Muscle of leg (tissue), 11 donors: ENCODE data around the gene PBX4. TPM values are rescaled to one million over a fixed set of nuclear protein-coding genes. Genes with fewer than 3 reads are reported as not detected.

ENCODE experiments used
- DNase-seq: peaks from one replicate; pipeline ENCODE4 v3.0.0; 2013
- H3K27ac ChIP-seq: one replicate; pipeline ENCODE4 v1.5.1; 2013; ENCODE audit warnings: mild to moderate bottlenecking, low read length, control low read depth
- H3K27me3 ChIP-seq: one replicate; pipeline ENCODE4 v1.6.1; 2013; ENCODE audit warnings: low read length; ENCODE audit not compliant: control insufficient read depth, insufficient read depth
- H3K36me3 ChIP-seq: one replicate; pipeline ENCODE4 v1.6.1; 2013; ENCODE audit warnings: low read length; ENCODE audit not compliant: control insufficient read depth, insufficient read depth
- H3K4me1 ChIP-seq: one replicate; pipeline ENCODE4 v1.6.1; 2013; ENCODE audit warnings: low read length; ENCODE audit not compliant: control insufficient read depth, insufficient read depth
- H3K4me3 ChIP-seq: one replicate; pipeline ENCODE4 v1.5.1; 2013; ENCODE audit warnings: low read length, control low read depth
- H3K9me3 ChIP-seq: replicated peaks from 2 replicates; pipeline ENCODE4 v1.6.1; 2013; ENCODE audit warnings: low read depth, low read length; ENCODE audit not compliant: control insufficient read depth
- WGBS: methylation state at CpG from one replicate; pipeline ENCODE4 v1.1.5; 2013; ENCODE audit warnings: missing lambda C conversion rate; ENCODE audit not compliant: insufficient coverage; 5-methylcytosine and 5-hydroxymethylcytosine counted together
- polyA plus RNA-seq, 8 donors: library from polyadenylated mRNA; unstranded; fragments of 120-200 nt; gene quantifications; one replicate each; pipeline versions ENCODE4 v1.2.1 to v1.2.3, GENCODE V29; 2013; ENCODE audit warnings: inconsistent platforms in 1 of 8, low replicate concordance in 1 of 8; ENCODE audit not compliant: insufficient read length in 8 of 8, insufficient read depth in 1 of 8
- total RNA-seq: library from RNA; stranded (reverse); fragments of 120-200 nt; gene quantifications from one replicate; pipeline ENCODE4 v1.2.4, GENCODE V29; 2013

The PBX4 gene
- total and polyA plus RNA-seq, 9 donors: 1.5 to 3.1 (median 1.9) TPM

DNA sequence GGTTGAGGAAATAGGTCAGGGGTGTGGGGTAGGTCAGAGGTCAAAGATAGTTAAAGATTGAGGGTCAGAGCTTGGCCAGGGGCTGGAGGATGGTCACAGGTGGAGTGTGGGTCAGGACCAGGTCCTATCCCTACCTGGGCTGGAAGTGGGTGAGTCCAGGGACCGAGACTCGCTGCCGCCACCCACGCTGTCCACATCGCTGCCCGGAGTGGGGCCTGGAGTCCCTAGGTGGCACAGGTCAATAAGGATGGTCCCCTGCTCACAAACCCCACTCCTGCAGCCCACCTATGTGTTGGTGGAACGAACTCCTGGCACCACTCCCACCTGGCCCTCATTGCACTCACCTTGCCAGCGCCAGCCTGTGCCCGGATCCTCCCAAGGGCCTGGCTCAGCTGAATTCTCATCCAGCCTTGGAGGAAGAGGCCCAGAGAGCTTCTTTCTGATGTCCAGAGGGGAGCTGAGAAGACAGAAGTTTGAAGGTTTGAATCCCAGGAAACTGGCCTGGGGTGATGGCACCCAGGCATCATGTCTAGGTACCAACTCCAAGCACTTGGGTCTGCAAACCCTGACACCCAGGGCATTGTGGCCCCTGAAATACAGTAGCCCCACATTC, 18.2 kb upstream of the PBX4 start:
- no peak for DNase-seq
- Histone ChIP-seq H3K4me3 (no peak overlapping the region), H3K27ac (no peak overlapping the region), H3K27me3 (peaks cover 2% of the 10 kb centered on the region), H3K36me3 (peaks cover 13% of the 10 kb centered on the region), H3K4me1 (no peaks in the 10 kb centered on the region), H3K9me3 (no peaks in the 10 kb centered on the region)
- 90% methylated on average over 3 of the region's 9 CpGs for WGBS

- 90% methylated on average over 12 of the region's 14 CpGs for whole genome bisulfite sequencing
- Histone ChIP-seq H3K4me3 (no peak overlapping the region), H3K4me1 (no peaks in the 10 kb centered on the region), H3K27me3 (peaks cover 2% of the 10 kb centered on the region), H3K36me3 (peaks cover 13% of the 10 kb centered on the region), H3K9me3 (no peaks in the 10 kb centered on the region), H3K27ac (no peak overlapping the region)
- DNase-seq: no peak
These were observed 16.8 kb upstream of the PBX4 start for GRCh38 chr19:19635313-19635702.

DNA sequence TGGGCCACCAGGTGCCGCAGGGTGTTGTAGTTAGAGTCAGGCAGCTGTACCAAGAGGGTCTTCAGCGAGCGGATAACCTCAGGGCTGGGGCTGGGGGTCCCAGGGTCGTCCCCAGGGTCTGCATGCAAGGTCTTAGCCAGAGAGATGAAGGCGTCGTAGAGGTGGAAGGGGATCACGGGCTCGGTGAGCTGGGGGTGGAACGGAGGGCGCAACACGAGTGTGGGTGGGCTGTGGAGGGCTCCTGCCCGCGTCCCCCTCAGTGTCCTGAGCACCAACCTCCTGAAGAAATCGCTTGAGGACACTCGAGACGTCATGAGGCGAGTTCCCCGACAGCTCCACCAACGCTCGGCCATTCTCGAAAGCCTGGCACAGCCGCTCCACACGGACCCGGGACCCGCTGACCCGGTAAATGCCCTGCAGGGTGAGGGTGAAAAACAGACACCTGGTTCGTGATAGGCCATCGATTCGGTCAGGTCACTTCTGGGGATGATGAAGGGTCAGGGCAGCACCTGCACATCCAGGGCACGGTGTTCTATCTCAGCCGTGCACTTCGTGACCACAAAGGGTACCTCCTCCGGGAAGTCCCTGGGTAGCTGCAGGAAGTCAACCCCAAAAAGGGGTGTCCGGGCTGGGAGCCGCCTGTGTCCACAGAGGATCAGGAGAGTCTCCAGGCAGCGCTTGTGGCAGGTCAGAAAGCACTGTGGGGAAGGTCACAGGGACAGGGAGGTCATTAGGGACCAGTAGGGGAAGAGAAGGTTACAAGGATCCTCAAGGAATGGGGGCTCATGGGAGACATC, 16.2 kb upstream of the PBX4 start:
- DNase-seq: no peak

DNA sequence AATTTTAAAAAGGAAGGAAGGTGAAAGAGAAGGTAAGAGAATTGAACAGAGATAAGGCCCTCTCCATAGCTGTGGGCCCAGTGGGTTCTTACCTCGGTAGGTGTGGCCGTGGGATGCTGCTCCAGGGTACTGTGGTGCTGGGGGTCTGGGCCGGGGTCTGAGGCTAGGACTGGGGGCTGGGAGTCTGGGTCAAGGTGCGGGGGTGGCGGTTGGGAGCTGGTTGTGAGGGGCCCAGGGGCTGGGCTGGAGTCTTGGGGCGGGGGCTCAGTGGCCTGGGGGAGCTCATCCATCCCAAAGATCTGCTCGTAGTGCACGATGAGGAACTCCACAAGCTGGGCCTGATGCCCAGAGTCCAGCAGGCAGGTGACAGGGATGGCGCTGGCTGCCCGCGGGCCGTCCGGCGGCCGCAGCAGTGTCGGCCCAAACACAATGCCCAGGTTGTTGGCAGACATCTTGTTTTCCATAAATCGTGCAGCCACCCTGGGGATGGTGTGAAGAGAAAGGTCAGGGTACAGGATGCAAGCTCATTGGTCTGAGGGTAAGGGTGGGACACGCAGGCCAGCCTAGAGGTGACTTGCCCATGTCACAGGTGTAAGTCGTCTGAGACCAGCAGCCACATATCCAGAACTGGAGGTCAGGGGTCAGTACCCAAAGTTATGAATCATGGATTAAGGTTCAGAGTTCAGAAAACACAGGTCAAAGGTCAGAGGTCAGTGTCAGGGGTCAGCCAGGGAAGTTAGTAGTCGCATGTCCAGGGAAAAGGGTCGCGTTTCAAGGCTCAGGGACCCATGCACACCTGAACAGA, 15.4 kb upstream of the PBX4 start:
- no peak for DNase-seq
- 86% methylated on average over 22 of the region's 22 CpGs for WGBS
- H3K36me3 ChIP-seq: peaks cover 13% of the 10 kb centered on the region
- H3K4me1 ChIP-seq: no peaks in the 10 kb centered on the region
- no peak overlapping the region for H3K4me3 ChIP-seq
- peaks cover 2% of the 10 kb centered on the region for H3K27me3 ChIP-seq
- no peaks in the 10 kb centered on the region for H3K9me3 ChIP-seq
- H3K27ac ChIP-seq: no peak overlapping the region

More for the DNA sequence above, 16.2 kb upstream of the PBX4 start:
- Histone ChIP-seq H3K27me3 (peaks cover 2% of the 10 kb centered on the region), H3K9me3 (no peaks in the 10 kb centered on the region), H3K4me1 (no peaks in the 10 kb centered on the region), H3K4me3 (no peak overlapping the region), H3K36me3 (peaks cover 13% of the 10 kb centered on the region), H3K27ac (no peak overlapping the region)
- 93% methylated on average over 36 of the region's 36 CpGs for WGBS

DNA sequence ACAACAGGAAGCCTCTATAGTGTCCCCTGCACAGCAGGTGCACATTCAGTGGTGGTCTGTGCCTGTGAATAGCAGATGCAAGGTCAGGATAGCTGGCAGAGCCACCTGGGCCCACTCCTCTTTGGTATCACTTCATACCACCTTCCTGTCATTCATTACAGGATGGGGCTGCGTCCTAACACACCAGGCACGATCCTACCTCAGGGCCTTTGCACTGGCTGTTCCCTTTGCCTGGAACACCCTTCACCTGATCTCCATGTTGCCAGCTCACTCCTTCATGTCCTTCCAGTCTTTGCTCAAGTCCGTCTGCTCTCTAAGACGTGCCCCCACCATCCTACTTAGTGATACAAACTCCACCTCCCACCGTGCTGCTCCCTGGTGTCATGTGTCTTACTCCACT, 14.2 kb upstream of the PBX4 start:
- H3K4me3 ChIP-seq: no peak overlapping the region
- peaks cover 13% of the 10 kb centered on the region for H3K36me3 ChIP-seq

GRCh38 chr19:19631346-19631745, 12.9 kb upstream of the PBX4 start:
- no peak overlapping the region for H3K4me3 ChIP-seq
- H3K36me3 ChIP-seq: peaks cover 13% of the 10 kb centered on the region
- peaks cover 14% of the 10 kb centered on the region for H3K27me3 ChIP-seq
- 86% methylated on average over 3 of the region's 7 CpGs for WGBS
- H3K27ac ChIP-seq: no peak overlapping the region
- peaks cover 12% of the 10 kb centered on the region for H3K4me1 ChIP-seq
- H3K9me3 ChIP-seq: no peaks in the 10 kb centered on the region
- DNase-seq: no peak

More for the DNA sequence above, 14.2 kb upstream of the PBX4 start:
- Histone ChIP-seq H3K27ac (no peak overlapping the region), H3K9me3 (no peaks in the 10 kb centered on the region), H3K4me1 (peaks cover 9% of the 10 kb centered on the region), H3K27me3 (peaks cover 10% of the 10 kb centered on the region)
- 78% methylated on average over 5 of the region's 5 CpGs for WGBS
- no peak for DNase-seq

DNA sequence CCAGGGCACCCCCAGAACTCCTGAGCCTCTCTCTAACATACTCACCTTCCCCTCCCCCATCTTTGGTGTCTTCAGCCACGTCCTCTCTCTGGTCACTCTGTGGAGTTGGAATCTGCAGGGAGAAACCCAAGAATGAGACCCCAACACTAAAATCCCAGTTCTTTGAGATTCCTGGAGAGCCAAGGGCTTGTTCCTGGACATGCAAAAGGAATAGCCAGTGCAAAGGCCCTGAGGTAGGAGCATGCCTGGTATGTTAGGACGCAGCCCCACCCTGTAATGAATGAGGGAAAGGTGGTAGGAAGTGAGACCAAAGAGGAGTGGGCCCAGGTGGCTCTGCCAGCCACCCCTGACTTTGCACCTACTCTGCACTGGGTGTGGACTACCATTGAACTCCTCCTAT, 11.9 kb upstream of the PBX4 start:
- H3K4me3 ChIP-seq: no peak overlapping the region
- H3K4me1 ChIP-seq: peaks cover 12% of the 10 kb centered on the region
- H3K27me3 ChIP-seq: peaks cover 14% of the 10 kb centered on the region
- DNase-seq: no peak
- WGBS: 100% methylated on average over 1 of the region's 2 CpGs
- no peaks in the 10 kb centered on the region for H3K9me3 ChIP-seq
- H3K36me3 ChIP-seq: peaks cover 13% of the 10 kb centered on the region
- H3K27ac ChIP-seq: no peak overlapping the region

- peaks cover 13% of the 10 kb centered on the region for H3K36me3 ChIP-seq
- no peak overlapping the region for H3K27ac ChIP-seq
- no peak overlapping the region for H3K4me3 ChIP-seq
- no peaks in the 10 kb centered on the region for H3K9me3 ChIP-seq
- H3K27me3 ChIP-seq: peaks cover 14% of the 10 kb centered on the region
- WGBS: 95% methylated on average over 10 of the region's 11 CpGs
- H3K4me1 ChIP-seq: peaks cover 12% of the 10 kb centered on the region
- no peak for DNase-seq
These were observed 11.6 kb upstream of the PBX4 start for GRCh38 chr19:19630062-19630414.

DNA sequence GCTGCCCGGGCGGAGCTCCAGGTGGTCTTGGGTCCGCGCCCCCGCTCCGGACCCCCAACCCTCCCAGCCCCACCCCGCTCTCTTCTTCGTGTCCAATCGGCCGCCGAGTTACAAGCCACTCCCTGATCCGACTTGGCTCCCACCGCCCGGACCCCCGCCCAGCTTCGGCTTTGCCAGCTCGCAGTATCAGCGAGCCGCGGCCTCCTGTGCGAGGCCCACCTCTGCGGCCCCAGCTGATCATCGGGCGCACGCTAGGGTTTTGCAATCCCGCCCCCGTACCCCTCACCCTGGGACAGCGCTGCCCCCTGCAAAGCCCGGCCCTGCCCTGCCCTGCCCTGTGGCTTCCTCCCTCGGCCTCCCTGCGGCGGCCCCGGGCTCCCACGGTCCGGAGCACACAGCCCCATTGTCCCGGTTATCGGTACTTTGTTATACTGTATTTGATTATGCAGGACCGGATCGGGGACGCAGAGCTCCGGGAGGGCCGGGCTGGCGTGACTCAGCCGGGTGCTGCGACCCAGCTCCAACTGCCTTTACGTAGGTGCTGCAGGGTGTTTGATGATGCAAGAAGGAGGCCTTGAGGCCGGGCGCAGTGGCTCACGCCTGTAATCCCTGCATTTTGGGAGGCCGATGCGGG, 10.1 kb upstream of the PBX4 start:
- H3K36me3 ChIP-seq: peaks cover 4% of the 10 kb centered on the region
- 2% methylated on average over 45 of the region's 51 CpGs for WGBS

More for the DNA sequence above, 10.1 kb upstream of the PBX4 start:
- peaks cover 12% of the 10 kb centered on the region for H3K4me1 ChIP-seq
- DNase-seq: peak; percentile 31
- peak overlapping the region; percentile 44 for H3K4me3 ChIP-seq
- no peak overlapping the region for H3K27ac ChIP-seq
- peaks cover 14% of the 10 kb centered on the region for H3K27me3 ChIP-seq
- H3K9me3 ChIP-seq: no peaks in the 10 kb centered on the region
